Breast epithelium (tissue), 4 donors: ENCODE results near the gene KRIT1. TPM values are rescaled to one million over a fixed set of nuclear protein-coding genes. Genes with fewer than 3 reads are reported as not detected.
"Not testable (repeated sequence)": the region's sequence is repeated elsewhere in the genome, so short reads cannot be mapped to it uniquely, and the experiment has no call there.

ENCODE experiments used
- DNase-seq, 2 donors: peaks; one replicate each; pipeline ENCODE4 v3.0.0-alpha.2; 2019; ENCODE audit warnings: low spot score in 2 of 2
- H3K27ac ChIP-seq, 2 donors: fragments of 200-600 bp; sonication (generic) in 1 of 2; one replicate each; pipeline ENCODE4 v1.5.1; 2016 to 2019; ENCODE audit warnings: mild to moderate bottlenecking in 1 of 2
- H3K27me3 ChIP-seq, 2 donors: fragments of 200-600 bp; sonication (generic) in 1 of 2; one replicate each; pipeline versions ENCODE4 v1.5.1 to v1.6.0; 2017 to 2019; ENCODE audit warnings: control low read depth in 1 of 2, mild to moderate bottlenecking in 1 of 2
- H3K36me3 ChIP-seq: fragments of 200-600 bp; one replicate; pipeline ENCODE4 v1.5.1; 2019
- H3K4me1 ChIP-seq, 2 donors: fragments of 200-600 bp; sonication (generic); one replicate each; pipeline ENCODE4 v1.5.1; 2016 to 2019; ENCODE audit warnings: control low read depth in 1 of 2
- H3K4me3 ChIP-seq, 3 donors: fragments of 200-600 bp; sonication (generic); 1 replicate in 2 of 3; 2 replicates in 1 of 3; pipeline ENCODE4 v1.5.1; 2016 to 2019; ENCODE audit warnings: mild to moderate bottlenecking in 3 of 3, moderate library complexity in 2 of 3
- H3K9me3 ChIP-seq, 2 donors: fragments of 200-600 bp; sonication (generic) in 1 of 2; one replicate each; pipeline ENCODE4 v1.5.1; 2016 to 2019; ENCODE audit warnings: control low read depth in 1 of 2
- CTCF ChIP-seq, 3 donors: fragments of 450-650 bp; IDR thresholded peaks; one replicate each; pipeline ENCODE4 v1.5.1; 2016 to 2017; ENCODE audit warnings: antibody characterized with exemption in 3 of 3, mild to moderate bottlenecking in 3 of 3, moderate library complexity in 3 of 3
- POLR2A ChIP-seq: fragments of 450-650 bp; IDR thresholded peaks from one replicate; pipeline ENCODE4 v1.6.1; 2016; ENCODE audit warnings: antibody characterized with exemption, mild to moderate bottlenecking, moderate library complexity
- POLR2AphosphoS5 ChIP-seq, 3 donors: sonication (generic); formaldehyde crosslinking; IDR thresholded peaks; one replicate each; pipeline ENCODE4 v1.6.1; 2017; ENCODE audit warnings: antibody characterized with exemption in 3 of 3
- intact Hi-C: fragments of 100-400 bp; cut with DNase I; formaldehyde crosslinking; loops from one replicate; pipeline ENCODE4 v1.15.1; 2023; ENCODE audit warnings: low total_unique reads
- total RNA-seq, 3 donors: library from RNA; depleted of rRNA; stranded (reverse); fragments of >200 nt; gene quantifications; one replicate each; pipeline ENCODE4 v1.1.0, GENCODE V29; 2016

Gene KRIT1
- total RNA-seq, 3 donors from 2014 or later: 64.6 to 95.7 (median 74.6) TPM

GRCh38 chr7:92177362-92177761 is 68.4 kb downstream of the KRIT1 start:
- Histone ChIP-seq H3K4me1 (peaks cover 0 to 4% of the 10 kb centered on the region in 2 donors), H3K9me3 (no peaks in the 10 kb centered on the region), H3K27me3 (no peaks in the 10 kb centered on the region), H3K4me3 (no peak overlapping the region), H3K36me3 (no peaks in the 10 kb centered on the region), H3K27ac (no peak overlapping the region)
- DNase-seq: no peak
- intact Hi-C loops: no loop called here
- no peak for TF ChIP-seq POLR2AphosphoS5 (IDR thresholded peaks at IDR 0.05)
- no peak for TF ChIP-seq CTCF (IDR thresholded peaks at IDR 0.05)
- no peak for TF ChIP-seq POLR2A

GRCh38 chr7:92169529-92169928 is 76.2 kb downstream of the KRIT1 start:
- DNase-seq, H3K27me3 ChIP-seq, H3K27ac ChIP-seq, H3K36me3 ChIP-seq, H3K4me3 ChIP-seq, H3K4me1 ChIP-seq, intact Hi-C loops, H3K9me3 ChIP-seq: not testable (repeated sequence)

- no peaks in the 10 kb centered on the region for H3K36me3 ChIP-seq
- no peak overlapping the region for H3K27ac ChIP-seq
- H3K27me3 ChIP-seq: no peaks in the 10 kb centered on the region
- TF ChIP-seq CTCF (IDR thresholded peaks at IDR 0.05) (no peak), POLR2A (no peak), POLR2AphosphoS5 (IDR thresholded peaks at IDR 0.05) (no peak)
- H3K4me3 ChIP-seq: no peak overlapping the region
- no peaks in the 10 kb centered on the region for H3K4me1 ChIP-seq
- intact Hi-C loops: no loop called here
- no peaks in the 10 kb centered on the region for H3K9me3 ChIP-seq
- no peak for DNase-seq
Observed at GRCh38 chr7:92161271-92161670, 84.4 kb downstream of the KRIT1 start.

GRCh38 chr7:92158660-92159575 is 86.8 kb downstream of the KRIT1 start:
- H3K27ac ChIP-seq: no peak overlapping the region
- no peak for DNase-seq
- no peaks in the 10 kb centered on the region for H3K27me3 ChIP-seq
- no peaks in the 10 kb centered on the region for H3K36me3 ChIP-seq
- TF ChIP-seq CTCF (IDR thresholded peaks at IDR 0.05): no peak
- no peaks in the 10 kb centered on the region for H3K9me3 ChIP-seq
- no peak overlapping the region for H3K4me3 ChIP-seq
- intact Hi-C loops: no loop called here
- no peaks in the 10 kb centered on the region for H3K4me1 ChIP-seq

GRCh38 chr7:92156990-92157389 is 88.7 kb downstream of the KRIT1 start:
- intact Hi-C loops: no loop called here
- no peak for TF ChIP-seq POLR2A
- TF ChIP-seq CTCF (IDR thresholded peaks at IDR 0.05): no peak
- TF ChIP-seq POLR2AphosphoS5 (IDR thresholded peaks at IDR 0.05): no peak
- Histone ChIP-seq H3K4me1 (no peaks in the 10 kb centered on the region), H3K4me3 (no peak overlapping the region), H3K27me3 (no peaks in the 10 kb centered on the region), H3K9me3 (no peaks in the 10 kb centered on the region), H3K27ac (no peak overlapping the region), H3K36me3 (no peaks in the 10 kb centered on the region)
- DNase-seq: no peak
